ENCODE measurements around the gene AARS1.

GRCh38 chr16:70254965-70255286 is 34.4 kb downstream of the AARS1 start:
- TF ChIP-seq POLR2A (IDR thresholded peaks at IDR 0.05; ENCODE audit: extremely low read depth, insufficient read length), result no peak
- no peak for TF ChIP-seq CTCF (IDR thresholded peaks at IDR 0.05; ENCODE audit: low read depth, low read length)
- TF ChIP-seq MAX (IDR thresholded peaks at IDR 0.05; ENCODE audit: low read depth, low read length), result no peak
